Measurements from ENCODE around the gene PLCB1.
"Not testable (repeated sequence)": the region's sequence is repeated elsewhere in the genome, so short reads cannot be mapped to it uniquely, and the experiment has no call there.

Gene PLCB1

DNA sequence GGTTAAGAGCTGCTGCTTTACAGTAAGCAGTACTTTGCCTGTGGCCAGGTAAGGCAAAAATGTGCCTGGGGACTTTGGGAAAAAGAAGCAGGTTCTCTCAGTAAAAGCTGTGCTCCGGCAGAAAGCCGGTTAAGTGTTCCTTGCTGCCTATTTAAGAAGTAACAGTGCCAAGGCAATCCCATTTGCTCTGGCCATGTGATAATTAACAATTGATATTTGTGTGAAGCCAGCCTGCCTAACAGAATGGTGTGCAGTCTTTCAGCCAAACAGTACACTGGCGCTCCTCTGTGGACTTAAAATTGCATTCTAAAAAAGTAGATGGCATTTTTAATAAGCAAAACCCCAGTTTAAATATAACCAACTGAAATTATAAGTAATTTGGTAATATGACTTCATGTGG, 430.3 kb downstream of the PLCB1 start:
- peak in 1 of 2 donors; percentile 49 for DNase-seq

DNA sequence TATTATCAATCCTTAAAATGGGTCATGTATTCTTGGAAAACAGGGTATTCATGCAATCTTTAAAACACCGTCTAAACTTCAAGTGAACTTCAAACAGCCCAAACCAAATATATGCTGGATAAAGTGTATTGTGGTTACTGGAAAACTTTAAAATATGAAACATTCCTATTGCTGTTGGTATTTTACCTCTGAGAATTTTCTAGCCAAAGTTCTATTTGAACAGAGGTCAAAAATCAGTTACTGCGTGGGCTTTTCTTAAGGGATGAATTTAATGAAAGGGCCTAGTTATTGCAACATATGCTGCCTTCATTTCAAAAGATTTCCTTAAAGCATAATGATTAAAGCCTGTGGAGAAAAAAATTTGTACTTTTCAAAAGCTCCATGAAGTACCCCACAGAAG, 436.0 kb downstream of the PLCB1 start:
- DNase-seq = no peak

DNA sequence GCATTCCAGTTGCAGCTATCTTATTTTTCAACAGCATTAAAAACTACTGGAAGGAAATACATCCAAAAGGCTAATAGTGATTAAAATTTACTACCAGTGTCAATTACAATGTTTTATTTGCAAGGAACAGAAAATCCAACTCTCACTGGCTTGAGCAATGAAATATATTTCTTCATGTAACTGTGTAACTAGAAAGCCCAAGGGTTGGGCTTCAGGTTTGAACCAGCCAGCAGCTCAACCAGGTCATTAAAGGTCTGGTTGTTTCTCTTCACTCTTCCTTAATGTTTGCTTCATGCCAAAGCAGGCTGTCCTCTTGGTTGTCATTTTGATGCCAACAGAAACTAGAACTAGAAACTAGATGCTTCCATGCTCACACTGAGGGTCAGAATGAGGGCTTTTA, 437.7 kb downstream of the PLCB1 start:
- no peak for DNase-seq

DNA sequence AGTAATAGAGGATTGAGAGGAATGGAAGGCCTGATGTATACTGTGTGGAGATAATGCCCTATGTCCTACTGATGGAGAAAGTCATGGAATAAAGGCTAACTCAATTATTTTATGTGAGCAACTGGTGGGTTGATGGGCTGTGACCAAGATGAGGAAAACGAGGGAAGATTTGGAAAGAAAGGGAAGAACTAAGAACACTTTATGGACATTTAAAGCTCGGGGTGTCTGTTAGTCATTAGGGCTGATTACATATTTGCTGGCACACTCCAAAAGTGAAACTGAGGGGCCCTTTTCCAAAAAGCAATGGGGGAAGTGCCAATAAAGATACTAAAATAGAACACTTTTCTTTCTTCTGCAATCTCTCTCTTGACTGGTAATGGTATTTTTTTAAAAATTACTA, 439.5 kb downstream of the PLCB1 start:
- DNase-seq = no peak

DNA sequence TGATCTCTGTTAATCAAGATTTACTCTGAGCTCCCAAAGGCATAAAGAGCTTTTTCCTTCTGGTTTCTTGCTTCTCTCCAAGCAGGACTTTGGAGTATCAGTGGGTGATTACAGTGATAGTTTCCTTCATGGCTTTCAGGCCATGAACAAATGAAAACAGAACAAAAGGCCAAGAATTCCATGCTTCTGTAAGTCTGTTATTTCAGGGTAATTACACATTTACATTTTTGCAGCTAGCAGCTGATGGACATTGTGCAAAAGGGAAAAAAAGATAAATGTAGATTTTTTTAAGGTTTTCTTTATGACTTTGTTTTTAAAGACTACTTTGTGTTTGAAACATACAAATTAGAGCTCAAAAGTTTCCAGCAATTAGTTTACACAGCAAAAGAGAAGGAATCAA, 441.6 kb downstream of the PLCB1 start:
- DNase-seq = no peak

DNA sequence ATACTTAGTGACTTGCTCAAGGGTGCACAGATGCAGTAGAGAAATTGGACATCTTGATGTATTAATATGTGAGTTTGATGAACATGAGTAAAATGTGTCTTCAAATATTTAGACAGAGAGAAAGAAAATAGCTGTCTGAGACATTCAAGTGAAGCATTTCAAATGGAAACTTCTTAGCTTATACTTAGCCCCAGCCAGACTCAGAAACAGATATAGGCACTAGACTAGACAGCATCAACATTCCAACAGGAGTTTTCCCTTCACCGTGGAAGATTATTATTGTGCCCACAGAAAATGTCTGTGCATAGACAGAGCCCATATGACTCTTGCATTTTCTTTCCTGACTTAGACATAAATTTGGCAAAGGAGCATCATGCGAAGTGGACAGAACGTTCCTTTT, 443.0 kb downstream of the PLCB1 start:
- DNase-seq = no peak

DNA sequence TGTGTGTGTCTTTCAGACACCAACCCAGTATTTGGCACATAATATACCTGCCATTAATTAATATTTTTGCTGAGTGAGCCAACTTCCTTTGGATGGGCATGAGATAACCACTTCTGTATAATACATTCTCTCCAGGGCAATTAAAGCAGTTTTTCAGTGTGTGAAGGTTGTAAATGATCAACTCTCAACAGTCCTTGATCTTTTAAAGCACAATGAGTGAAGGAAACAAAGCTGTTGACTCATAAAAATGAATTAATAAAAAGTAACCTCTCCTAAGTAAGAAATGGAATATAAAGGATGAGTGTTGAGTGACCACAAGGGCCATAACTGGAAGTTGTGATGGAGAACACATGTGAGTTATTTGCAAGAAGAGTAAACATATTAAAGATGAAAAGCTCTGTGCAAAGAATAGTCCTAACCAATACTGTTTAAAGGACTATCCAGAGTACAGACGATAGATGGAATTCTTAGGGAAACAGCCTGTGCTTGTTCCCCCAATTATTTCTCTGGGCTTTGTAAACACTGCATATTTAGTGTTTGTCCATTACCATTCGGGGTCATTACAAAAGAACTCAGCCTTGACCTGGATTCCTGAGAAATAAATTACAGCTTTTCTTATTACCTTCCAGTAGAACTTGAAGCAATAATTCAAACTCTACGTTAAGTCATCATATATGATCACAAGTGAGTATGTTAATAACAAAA, 446.2 kb downstream of the PLCB1 start:
- DNase-seq = no peak

DNA sequence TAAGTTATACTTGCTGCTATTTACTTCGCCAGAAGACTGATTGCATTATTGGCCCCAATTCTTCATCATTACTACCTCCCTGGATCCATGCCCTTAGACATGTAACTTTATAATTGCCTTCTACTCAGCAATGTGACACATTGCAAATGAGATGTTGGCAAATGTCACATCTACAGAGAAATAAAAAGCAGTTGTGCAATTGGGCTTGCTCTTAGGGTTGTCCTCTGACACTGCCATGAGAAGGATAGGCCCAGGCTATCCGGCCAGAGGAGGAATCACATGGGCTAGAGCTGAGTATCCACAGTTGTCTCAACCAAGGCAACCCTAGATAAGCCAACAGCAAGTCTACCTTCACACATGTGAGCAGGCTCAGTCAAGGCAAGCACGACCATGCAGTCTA, 447.0 kb downstream of the PLCB1 start:
- DNase-seq = no peak

DNA sequence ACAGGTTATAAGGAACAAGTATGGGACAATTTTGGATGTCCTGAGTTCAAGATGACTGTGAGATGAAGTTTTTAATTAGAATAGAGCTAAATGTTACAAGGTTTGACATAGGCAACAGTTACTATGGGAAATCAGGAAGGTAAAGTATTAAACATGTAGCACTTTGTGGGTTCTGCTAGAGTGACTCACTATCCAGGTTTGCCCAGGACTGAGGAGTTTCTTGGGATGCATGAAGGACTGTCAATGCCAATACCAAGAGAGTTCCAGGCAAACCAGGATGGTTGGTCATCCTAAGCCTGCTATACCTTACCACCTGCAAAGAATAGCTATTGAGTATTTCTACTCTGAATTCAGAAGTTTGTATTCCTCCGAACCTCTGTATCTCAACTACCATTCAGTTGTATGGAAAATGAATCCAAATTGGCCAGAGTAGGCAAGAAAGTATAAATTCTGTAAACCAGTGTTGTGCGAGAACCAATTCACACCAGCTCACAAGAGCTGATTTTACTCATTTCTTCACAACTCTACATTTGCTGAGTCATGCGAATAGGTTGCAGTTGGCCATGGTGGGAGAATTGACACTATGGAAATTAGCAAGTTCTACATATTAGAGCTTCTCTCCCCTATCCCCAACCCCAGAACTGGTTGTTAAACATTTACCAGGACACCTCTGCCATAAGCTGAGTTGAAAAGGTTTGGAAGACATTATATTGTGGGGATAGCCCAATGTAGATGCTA, 449.5 kb downstream of the PLCB1 start:
- DNase-seq = no peak

DNA sequence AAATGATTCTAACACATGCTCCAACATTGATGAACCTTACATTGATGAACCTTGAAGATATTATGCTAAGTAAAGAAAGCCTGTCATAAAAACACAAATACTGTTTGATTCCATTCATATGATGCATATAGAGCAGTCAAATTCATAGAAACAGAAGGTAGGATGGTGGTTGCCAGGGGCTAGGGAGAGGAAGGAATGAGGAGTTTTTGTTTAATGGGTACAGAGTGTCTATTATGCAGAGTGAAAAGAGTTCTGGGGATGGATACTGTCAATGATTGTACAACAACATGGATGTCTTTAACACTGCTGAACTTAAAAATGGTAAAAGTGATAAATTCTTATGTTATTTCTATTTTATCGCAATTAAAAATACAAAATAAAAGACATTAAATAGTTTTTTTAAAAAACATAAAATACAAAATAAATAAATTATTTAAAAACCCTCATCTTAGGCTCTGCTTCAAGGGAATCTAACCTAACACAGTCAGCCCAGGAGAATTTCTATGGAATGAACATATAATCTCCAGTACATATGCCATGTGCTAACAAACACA, 451.0 kb downstream of the PLCB1 start:
- DNase-seq = no peak

DNA sequence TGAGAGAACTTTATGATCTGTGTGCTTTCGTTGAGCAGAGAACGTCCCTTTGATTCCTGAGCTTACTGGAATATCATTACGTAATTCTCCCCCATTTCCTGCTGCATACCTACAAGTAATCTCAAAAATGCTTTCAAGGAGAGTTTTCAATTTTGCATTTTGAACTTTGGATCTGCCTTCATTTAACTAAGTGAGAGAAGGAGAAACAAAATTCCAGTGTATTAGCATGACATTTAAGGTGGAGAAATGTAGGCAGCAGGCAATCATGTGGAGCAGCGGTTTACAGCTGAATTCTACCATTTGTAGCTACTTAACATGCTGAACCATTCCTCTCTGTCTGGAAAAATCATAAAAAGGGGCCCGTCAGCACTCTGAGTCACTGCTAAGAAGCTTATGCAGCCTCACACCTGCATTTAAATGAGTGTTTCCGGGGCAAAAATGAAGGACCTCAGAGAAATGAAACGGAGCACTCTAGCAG, 451.5 kb downstream of the PLCB1 start:
- no peak for DNase-seq

DNA sequence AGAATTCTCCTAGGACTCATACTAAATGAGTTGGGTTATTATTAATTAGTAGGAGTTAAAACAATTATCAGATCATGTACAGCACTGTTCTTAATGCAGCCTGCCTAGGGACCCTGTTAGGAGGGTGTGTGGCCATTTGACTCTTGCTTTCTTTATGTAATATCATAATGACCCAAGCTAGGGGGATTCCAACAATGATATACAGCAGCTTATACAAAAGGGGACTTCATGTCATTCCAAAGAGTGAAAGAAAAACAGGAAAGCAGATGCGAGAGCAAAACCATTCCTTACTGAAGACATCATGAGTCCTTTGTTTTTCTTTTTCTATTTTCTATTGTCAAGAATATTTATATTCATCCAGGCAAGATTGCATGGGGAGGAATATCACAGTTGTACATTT, 455.2 kb downstream of the PLCB1 start:
- DNase-seq = no peak

DNA sequence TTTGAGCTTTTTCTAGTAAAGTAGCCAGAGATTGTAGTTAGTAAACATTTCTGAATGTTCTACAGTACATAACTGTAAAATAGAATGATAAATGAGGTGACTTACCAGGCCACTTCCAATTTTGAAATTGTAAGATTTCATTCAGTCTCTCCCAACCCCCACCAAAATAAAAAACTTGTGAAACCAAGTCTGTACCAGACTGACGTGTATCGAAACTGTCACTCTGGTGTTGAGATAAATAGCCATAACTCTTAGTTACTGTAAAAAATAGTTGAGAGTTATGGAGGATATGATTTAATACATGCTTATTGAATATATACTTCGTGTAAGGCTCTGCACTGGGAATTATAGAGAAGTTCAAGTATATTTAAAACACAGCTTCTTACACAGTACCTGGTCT, 455.7 kb downstream of the PLCB1 start:
- DNase-seq = no peak

DNA sequence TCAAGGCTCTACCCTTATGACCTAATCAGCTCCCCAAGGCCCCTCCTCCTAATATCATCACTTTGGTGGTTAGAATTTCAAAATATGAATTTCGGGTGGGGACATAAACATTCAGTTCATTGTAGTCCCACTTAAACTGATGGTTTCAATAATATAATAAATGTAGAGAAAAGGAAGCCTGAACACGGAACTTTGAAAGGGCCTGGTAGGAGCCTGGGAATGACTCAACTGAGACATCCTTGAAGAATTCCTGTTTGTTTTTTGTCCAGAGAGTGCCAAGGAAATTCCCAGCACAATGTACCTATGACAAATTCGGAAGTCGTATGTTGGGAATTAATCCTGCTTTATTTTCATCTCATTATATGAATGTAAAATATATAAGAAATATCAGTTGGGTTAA, 457.9 kb downstream of the PLCB1 start:
- no peak for DNase-seq

DNA sequence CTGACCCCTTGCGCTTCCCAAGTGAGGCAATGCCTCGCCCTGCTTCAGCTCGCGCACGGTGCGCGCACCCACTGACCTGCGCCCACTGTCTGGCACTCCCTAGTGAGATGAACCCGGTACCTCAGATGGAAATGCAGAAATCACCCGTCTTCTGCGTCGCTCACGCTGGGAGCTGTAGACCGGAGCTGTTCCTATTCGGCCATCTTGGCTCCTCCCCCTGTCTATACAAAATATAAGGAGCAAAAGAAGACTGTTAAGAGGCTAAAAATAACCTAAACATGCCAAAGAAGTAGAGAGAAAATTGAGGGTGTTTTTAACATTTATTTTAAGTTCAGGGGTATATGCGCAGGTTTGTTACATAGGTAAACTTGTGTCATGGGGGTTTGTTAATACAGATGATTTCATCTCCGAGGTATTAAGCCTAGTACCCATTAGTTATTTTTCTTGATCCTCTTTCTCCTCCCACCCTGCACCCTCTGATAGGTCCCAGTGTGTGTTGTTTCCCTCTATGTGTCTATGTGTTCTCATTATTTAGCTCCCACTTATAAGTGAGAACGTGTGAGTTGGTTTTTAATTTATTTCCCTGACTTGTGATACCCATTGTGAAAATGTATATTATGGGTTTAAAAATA, 469.0 kb downstream of the PLCB1 start:
- DNase-seq = not testable (repeated sequence)

DNA sequence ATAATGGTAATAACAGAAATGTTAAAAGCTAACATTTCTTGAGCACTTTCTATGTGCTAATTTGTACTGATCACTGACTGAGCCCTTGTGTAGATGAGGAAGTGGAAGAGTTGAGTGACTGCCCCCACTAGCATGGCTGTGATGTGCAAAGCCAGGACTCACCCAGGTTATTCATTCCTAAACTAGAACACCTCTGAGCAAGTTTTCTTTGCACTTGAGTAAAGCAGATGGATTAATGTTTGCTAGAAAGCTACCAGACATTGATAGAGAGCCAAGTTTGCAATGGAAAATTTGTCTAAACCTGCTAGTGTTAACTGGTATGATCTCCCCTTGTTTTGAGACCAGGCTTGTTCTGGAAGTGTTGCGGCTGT, 469.5 kb downstream of the PLCB1 start:
- no peak for DNase-seq

DNA sequence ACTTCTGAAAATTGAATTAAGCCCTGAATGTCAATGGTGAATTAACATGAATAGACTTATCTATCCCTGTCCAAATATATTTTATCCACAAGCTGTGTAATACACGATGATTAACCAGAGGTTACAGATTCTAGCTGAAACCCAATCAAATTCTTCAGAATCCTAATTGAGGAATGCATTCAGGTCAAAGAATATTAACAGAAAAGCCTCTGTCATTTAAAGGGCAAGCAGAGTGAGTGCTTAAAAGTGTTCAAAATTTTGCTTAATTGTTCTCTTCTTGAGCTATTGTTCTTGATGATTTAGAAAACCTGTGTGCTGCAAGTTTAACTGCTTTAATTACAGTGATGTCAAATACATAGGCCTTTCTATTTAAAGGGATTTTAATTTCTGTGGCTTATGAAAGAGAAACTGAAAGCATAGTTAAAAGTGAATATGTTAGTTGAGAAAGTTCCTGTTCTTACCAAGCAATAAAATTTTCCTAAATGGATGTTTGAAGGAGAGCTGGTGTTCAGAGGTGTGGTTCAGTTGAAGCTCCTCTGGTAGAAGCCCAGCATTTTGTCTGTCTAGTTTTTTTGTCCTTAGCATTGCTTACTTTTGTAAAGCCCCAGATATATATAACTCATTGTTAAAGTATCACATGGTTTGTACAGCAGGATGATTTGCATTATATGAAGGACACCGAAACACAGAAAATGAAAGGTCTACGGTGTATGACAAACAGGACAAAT, 470.5 kb downstream of the PLCB1 start:
- no peak for DNase-seq

DNA sequence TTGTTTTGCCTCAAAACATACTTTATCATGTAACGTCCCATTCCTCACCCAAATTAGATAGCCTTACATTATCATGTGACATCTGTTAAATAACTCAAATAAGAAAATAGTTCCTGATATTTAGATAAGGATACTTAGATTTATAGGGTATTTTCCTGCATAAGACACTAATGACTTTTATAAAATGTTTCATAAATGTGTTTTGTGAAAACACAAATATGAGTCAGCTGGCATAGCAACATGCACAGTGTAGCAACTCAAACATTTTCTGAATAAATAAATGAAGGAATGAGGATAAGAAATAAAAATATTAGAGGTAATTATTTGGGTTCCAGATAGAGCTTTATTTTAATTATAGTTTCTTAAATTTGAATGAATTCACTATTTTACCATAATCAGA, 476.4 kb downstream of the PLCB1 start:
- DNase-seq = no peak

DNA sequence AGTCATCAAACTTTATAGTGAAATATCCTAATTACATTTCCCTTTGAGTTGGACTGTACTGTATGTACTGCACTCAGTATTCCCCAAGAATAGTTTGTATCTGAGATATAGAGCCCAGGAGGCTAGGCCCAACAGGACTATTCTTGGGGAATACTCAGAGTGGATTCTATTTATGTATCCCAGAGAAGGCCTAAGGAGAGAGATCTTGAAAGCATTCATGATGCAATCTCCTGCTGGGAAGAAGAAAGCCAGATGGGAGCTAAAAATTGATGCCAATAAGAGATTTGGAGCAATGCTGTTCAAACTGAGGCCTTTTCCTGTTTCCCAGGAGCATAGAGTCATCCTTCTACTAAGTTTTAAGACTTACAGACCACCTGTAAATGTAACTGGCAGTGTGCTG, 484.7 kb downstream of the PLCB1 start:
- DNase-seq = no peak

DNA sequence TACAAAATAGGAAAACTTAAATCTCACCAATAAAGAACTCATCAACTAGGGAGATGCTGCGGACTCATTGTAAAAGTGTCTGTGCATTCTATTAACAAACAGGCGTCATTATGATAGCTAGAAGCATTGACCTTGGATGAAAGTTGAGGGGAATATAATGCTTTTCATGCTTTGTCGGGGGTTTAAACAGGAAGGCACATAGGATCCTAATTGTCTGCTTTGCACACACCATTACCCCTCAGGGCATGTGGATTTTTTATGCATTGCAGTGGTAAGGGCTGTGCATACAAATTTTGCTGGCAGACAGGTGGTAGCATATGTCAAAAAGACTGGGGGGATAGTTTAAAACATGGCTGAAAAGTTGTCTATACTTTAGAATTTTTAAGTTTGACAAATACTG, 488.9 kb downstream of the PLCB1 start:
- DNase-seq = no peak

DNA sequence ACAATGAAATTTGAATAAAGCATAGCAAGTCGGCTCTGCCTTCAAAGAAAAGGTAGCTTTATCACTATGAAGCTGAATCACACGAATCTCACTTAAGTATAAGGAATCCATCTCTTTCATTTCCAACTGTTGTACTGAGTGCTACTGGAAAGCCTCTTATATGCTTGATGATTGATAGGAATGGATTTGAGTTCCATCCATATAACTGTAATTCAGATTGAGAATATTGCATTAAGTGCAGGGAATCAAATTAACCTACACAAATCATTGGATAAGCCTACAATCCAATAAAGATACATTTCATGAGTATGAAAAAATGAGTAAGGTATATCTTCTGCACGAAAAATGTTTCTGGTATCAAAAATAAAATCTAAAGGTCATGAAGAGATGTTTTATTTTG, 492.0 kb downstream of the PLCB1 start:
- DNase-seq = no peak

DNA sequence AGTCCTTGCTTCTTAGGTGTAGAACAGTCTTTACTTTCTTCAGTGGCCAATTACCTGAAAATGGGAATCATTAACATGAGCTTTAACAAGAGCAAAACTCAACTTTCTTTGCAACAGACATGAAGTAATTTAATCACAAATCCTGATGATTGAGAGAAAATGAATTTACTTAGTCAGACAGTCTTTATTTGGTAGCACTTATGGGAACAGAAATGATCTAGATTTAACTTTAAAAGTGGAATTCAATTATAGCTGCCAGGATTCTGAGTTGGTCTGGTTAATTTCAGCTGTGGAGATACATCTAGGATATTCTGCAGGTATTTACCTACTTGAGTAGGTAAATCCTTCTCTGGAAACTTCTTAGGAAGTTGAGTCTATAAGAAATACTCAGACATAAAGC, 492.6 kb downstream of the PLCB1 start:
- DNase-seq = no peak

DNA sequence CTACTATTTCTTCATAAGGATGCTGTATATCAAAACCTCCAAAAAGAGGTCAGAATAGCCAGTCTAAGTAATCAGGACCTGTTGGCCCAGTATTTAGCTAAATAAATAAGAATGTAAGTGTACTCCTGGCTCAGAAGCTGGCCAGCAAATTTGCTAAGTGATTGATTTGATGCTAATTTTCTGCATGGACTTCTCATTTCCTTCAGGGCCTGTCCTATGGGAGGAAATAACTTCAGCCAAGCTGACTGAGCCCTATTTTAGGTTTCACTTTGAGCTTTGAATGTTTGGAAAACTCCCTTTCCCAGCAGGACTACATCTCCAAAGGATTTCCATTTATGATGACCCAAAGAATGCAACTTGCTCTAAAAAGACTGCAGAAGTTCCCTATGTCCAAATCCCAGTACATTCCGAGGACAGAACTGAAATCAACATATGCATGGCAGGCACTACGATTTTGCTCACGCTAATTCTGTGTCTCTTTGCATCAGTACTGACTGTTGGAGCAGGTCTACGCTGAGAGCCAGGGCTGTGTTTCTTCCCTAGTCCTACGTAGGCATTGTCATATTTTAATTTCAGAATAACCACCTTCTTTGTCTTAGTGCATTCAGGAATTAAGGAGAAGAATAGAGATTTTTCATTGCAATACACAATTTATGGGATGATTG, 495.4 kb downstream of the PLCB1 start:
- no peak for DNase-seq
